H1 (cell line): ENCODE results near the gene IL3. TPM values are rescaled to one million over a fixed set of nuclear protein-coding genes. Genes with fewer than 3 reads are reported as not detected.

Experiments
- CTCF ChIA-PET: fragments of 300-600 bp; sonication (Branson Sonifier 250); formaldehyde crosslinking; loops from one replicate; lab custom pipeline; 2021; ENCODE audit not compliant: partially characterized antibody; lab: Charles Lee
- POLR2A ChIA-PET: fragments of 300-600 bp; sonication (Branson Sonifier 250); formaldehyde crosslinking; loops from one replicate; lab custom pipeline; 2021; ENCODE audit warnings: inconsistent platforms; ENCODE audit not compliant: partially characterized antibody; lab: Charles Lee
- DNase-seq, 2 experiments: peaks; one replicate each; pipeline versions ENCODE4 v3.0.0 to v3.0.0-alpha.2; 2010 to 2022; ENCODE audit warnings: low spot score in 2 of 2, low read depth in 1 of 2, mixed read lengths in 1 of 2
- FAIRE-seq: peaks from 2 replicates; lab custom pipeline; 2011; peaks lifted over from hg19 to GRCh38; lab: Jason Lieb, UNC
- H2AFZ ChIP-seq: 2 replicates; pipeline ENCODE4 v1.8.1; 2012; ENCODE audit warnings: low read length, inconsistent platforms
- H2AK5ac ChIP-seq: 2 replicates; pipeline ENCODE4 v1.6.1; 2013; ENCODE audit warnings: low read depth, low read length
- H2BK120ac ChIP-seq: replicated peaks from 2 replicates; pipeline ENCODE3; 2013; ENCODE audit warnings: low read depth, low read length, inconsistent platforms
- H2BK12ac ChIP-seq: 2 replicates; pipeline ENCODE4 v1.6.1; 2013; ENCODE audit warnings: low read depth, low read length
- H2BK15ac ChIP-seq: 2 replicates; pipeline ENCODE4 v1.6.1; 2013; ENCODE audit warnings: low read length
- H2BK20ac ChIP-seq: 2 replicates; pipeline ENCODE4 v1.6.1; 2013; ENCODE audit warnings: low read length
- H2BK5ac ChIP-seq: 2 replicates; pipeline ENCODE4 v1.6.1; 2013; ENCODE audit warnings: low read depth, low read length
- H3K14ac ChIP-seq: 2 replicates; pipeline ENCODE4 v1.6.1; 2013; ENCODE audit warnings: inconsistent platforms; ENCODE audit not compliant: insufficient read length
- H3K18ac ChIP-seq: 2 replicates; pipeline ENCODE4 v1.6.1; 2013; ENCODE audit warnings: low read length; ENCODE audit errors: extremely low read depth
- H3K23ac ChIP-seq: 2 replicates; pipeline ENCODE4 v1.6.1; 2013; ENCODE audit warnings: inconsistent platforms; ENCODE audit not compliant: insufficient read length
- H3K23me2 ChIP-seq: 2 replicates; pipeline ENCODE4 v1.6.1; 2013; ENCODE audit warnings: low read depth, low read length
- H3K27ac ChIP-seq: 2 replicates; pipeline ENCODE4 v1.6.1; 2011; ENCODE audit warnings: low read depth, low read length, inconsistent platforms
- H3K27me3 ChIP-seq, 4 experiments: replicated peaks in 1 of 4; 1 replicate in 1 of 4; 2 replicates in 3 of 4; pipeline versions ENCODE4 v1.6.1 to v1.8.1; 2011 to 2013; ENCODE audit warnings: low read length in 3 of 4, mild to moderate bottlenecking in 3 of 4, inconsistent platforms in 2 of 4, mixed read lengths in 2 of 4, moderate library complexity in 1 of 4; ENCODE audit not compliant: control insufficient read depth in 3 of 4, insufficient read depth in 3 of 4; ENCODE audit errors: extremely low read depth in 1 of 4
- H3K36me3 ChIP-seq, 4 experiments: 2 replicates each; pipeline versions ENCODE4 v1.6.1 to v1.8.1; 2011 to 2013; ENCODE audit warnings: mild to moderate bottlenecking in 4 of 4, low read length in 3 of 4, moderate library complexity in 2 of 4, control low read depth in 1 of 4, inconsistent platforms in 1 of 4; ENCODE audit not compliant: insufficient read depth in 4 of 4, control insufficient read depth in 2 of 4
- H3K4ac ChIP-seq: replicated peaks from 2 replicates; pipeline ENCODE3; 2013; ENCODE audit warnings: low read length, low read depth, mixed read lengths, inconsistent platforms; ENCODE audit not compliant: insufficient read length
- H3K4me1 ChIP-seq, 4 experiments: replicated peaks in 1 of 4; 1 replicate in 1 of 4; 2 replicates in 3 of 4; pipeline versions ENCODE4 v1.6.1 to v1.8.1; 2011 to 2013; ENCODE audit warnings: low read length in 3 of 4, inconsistent platforms in 2 of 4, mixed read lengths in 1 of 4; ENCODE audit not compliant: insufficient read depth in 4 of 4, control insufficient read depth in 3 of 4
- H3K4me2 ChIP-seq, 2 experiments: 2 replicates each; pipeline versions ENCODE4 v1.6.1 to v1.8.1; 2011 to 2013; ENCODE audit warnings: low read depth in 2 of 2, low read length in 2 of 2, control low read depth in 1 of 2, inconsistent platforms in 1 of 2, mild to moderate bottlenecking in 1 of 2; ENCODE audit not compliant: insufficient read depth in 1 of 2
- H3K4me3 ChIP-seq, 4 experiments: fragments of 200-600, 300-600 bp in 1 of 4; sonication (generic), shearing (Covaris generic), sonication (Bioruptor Twin) in 1 of 4; 2 replicates each; pipeline versions ENCODE4 v1.5.1 to v1.8.1; 2011 to 2016; ENCODE audit warnings: low read length in 4 of 4, low read depth in 3 of 4, control low read depth in 2 of 4, inconsistent platforms in 2 of 4, mild to moderate bottlenecking in 2 of 4, mixed read lengths in 1 of 4, moderate library complexity in 1 of 4; ENCODE audit not compliant: insufficient read depth in 2 of 4; ENCODE audit errors: extremely low read depth in 1 of 4
- H3K56ac ChIP-seq: replicated peaks from 2 replicates; pipeline ENCODE3; 2013; ENCODE audit warnings: low read depth, mild to moderate bottlenecking, mixed read lengths, low read length, inconsistent platforms; ENCODE audit not compliant: insufficient read length
- H3K79me1 ChIP-seq: 2 replicates; pipeline ENCODE4 v1.6.1; 2013; ENCODE audit warnings: low read depth, low read length, control low read depth
- H3K79me2 ChIP-seq, 2 experiments: 2 replicates each; pipeline versions ENCODE4 v1.6.1 to v1.8.1; 2012 to 2013; ENCODE audit warnings: low read length in 2 of 2, mild to moderate bottlenecking in 2 of 2, inconsistent platforms in 1 of 2; ENCODE audit not compliant: insufficient read depth in 2 of 2, control insufficient read depth in 1 of 2
- H3K9ac ChIP-seq, 4 experiments: replicated peaks in 1 of 4; 1 replicate in 1 of 4; 2 replicates in 3 of 4; pipeline versions ENCODE4 v1.6.1 to v1.8.1; 2011 to 2013; ENCODE audit warnings: low read depth in 3 of 4, low read length in 3 of 4, control low read depth in 2 of 4, mild to moderate bottlenecking in 2 of 4, moderate library complexity in 2 of 4, inconsistent platforms in 1 of 4; ENCODE audit errors: extremely low read depth in 1 of 4
- H3K9me3 ChIP-seq, 2 experiments: 2 replicates each; pipeline versions ENCODE4 v1.6.1 to v1.8.1; 2012 to 2013; ENCODE audit warnings: mild to moderate bottlenecking in 2 of 2, moderate library complexity in 2 of 2, control low read depth in 1 of 2, inconsistent platforms in 1 of 2, low read depth in 1 of 2, low read length in 1 of 2, mixed read lengths in 1 of 2; ENCODE audit not compliant: insufficient read depth in 2 of 2
- H4K20me1 ChIP-seq, 2 experiments: replicated peaks in 1 of 2; 2 replicates each; pipeline versions ENCODE3 to v1.8.1; 2011 to 2013; ENCODE audit warnings: inconsistent platforms in 2 of 2, low read length in 2 of 2, mild to moderate bottlenecking in 1 of 2; ENCODE audit not compliant: insufficient read depth in 2 of 2, control insufficient read depth in 1 of 2
- H4K5ac ChIP-seq: 2 replicates; pipeline ENCODE4 v1.6.1; 2013; ENCODE audit warnings: low read length, low read depth, mixed read lengths, inconsistent platforms; ENCODE audit not compliant: insufficient read length
- H4K8ac ChIP-seq: 2 replicates; pipeline ENCODE4 v1.8.0; 2013; ENCODE audit warnings: mild to moderate bottlenecking, moderate library complexity, low read length, inconsistent platforms; ENCODE audit not compliant: insufficient read depth; ENCODE audit errors: extremely low read depth
- H4K91ac ChIP-seq: replicated peaks from 2 replicates; pipeline ENCODE3; 2013; ENCODE audit warnings: low read length, mixed read lengths, inconsistent platforms; ENCODE audit not compliant: insufficient read length
- KDM1A ChIP-seq: fragments of 200-600, 300-600 bp; sonication (generic); IDR thresholded peaks from 2 replicates; pipeline ENCODE4 v1.7.1; 2016; ENCODE audit warnings: mild to moderate bottlenecking, low read length, borderline replicate concordance
- WGBS, 2 experiments: shearing (Covaris generic) in 1 of 2; methylation state at CpG; one replicate each; pipeline versions ENCODE4 v1.1.6 to v1.1.7; 2013 to 2015; ENCODE audit warnings: low lambda C conversion rate in 2 of 2, mixed read lengths in 2 of 2, inconsistent platforms in 1 of 2, low coverage in 1 of 2, missing lambda C conversion rate in 1 of 2; ENCODE audit not compliant: insufficient replicate concordance in 2 of 2, insufficient coverage in 1 of 2, insufficient read length in 1 of 2; ENCODE audit errors: extremely low coverage in 1 of 2, missing lambda C conversion rate in 1 of 2; 5-methylcytosine and 5-hydroxymethylcytosine counted together
- polyA plus RNA-seq, 7 experiments: library from polyadenylated mRNA; depleted of rRNA in 3 of 7; stranded (reverse) in 5 of 7; unstranded in 2 of 7; fragments of >200 nt in 5 of 7; fragments of 200-250 nt in 2 of 7; gene quantifications; 1 replicate in 5 of 7; 2 replicates in 1 of 7; 4 replicates in 1 of 7; pipeline versions ENCODE4 v1.2.1 to v1.2.3, GENCODE V29; 2011 to 2013; ENCODE audit warnings: missing spikeins in 2 of 7, mixed read lengths in 2 of 7
- total RNA-seq: library from RNA; stranded (reverse); fragmentation: NEBNext Ultra II Directional; extraction: Animal tissue kit (Norgen Biotek cat#: 25700); gene quantifications from 2 replicates; pipeline ENCODE4 v1.2.1, GENCODE V29; 2021

The IL3 gene
- total and polyA plus RNA-seq, 2 of the 8 experiments (the other 6 are each of a cell fraction or from before 2014, with no cell fraction given) = not detected

DNA sequence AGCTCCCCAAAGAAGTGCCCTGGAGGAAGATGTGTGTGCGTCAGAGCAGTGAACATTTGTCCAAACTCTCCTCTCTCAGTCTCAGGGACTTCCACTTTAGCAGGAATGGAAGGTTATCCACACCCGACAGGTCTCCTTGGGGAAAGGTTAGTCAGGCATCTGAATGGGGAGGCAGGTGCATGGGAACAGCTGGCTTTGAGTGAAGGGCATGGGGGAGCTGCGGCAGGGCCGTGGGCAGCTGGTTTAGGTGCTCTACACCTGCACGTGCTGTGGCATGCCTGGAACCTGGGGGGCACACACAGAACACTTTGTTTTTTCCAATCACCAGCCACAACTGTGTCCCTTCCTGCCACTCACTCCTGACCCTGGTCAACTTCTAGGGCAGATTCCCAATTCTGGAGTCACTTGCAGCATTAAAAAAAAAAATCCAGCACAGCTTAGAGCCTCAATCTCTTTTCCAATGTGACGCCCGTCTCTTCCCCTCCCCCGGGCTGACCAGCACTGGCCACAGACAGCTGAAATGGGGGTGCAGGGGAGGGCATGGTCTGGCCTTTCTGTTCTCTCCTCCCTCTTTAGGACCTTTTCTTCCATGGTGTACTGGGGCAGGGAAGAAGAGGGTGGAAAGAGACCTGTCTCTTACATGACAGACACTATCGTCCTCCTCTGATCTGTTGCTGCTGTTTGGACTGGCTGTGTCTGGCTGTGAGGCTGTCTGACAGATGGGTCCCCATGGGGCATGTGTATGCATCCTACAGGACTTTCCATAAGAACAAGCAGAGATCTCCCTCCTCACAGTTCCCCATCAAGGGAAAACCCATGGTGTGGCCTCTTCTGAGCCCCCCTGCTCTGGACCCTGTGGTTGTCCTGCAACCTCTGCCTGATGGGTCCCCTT lies 9.5 kb upstream of the IL3 start:
- no peaks in the 10 kb centered on the region for H4K20me1 ChIP-seq
- no peak overlapping the region for H2AFZ ChIP-seq
- no peaks in the 10 kb centered on the region for H3K36me3 ChIP-seq
- no peak overlapping the region for H3K14ac ChIP-seq
- H3K27me3 ChIP-seq = no peaks in the 10 kb centered on the region
- no peak overlapping the region for H2AK5ac ChIP-seq
- H2BK5ac ChIP-seq = no peak overlapping the region
- no peak overlapping the region for H3K27ac ChIP-seq
- no peak overlapping the region for H3K18ac ChIP-seq
- H3K9ac ChIP-seq = no peak overlapping the region
- no peak overlapping the region for H2BK15ac ChIP-seq
- H2BK12ac ChIP-seq = no peak overlapping the region
- H2BK120ac ChIP-seq = no peak overlapping the region
- H3K4ac ChIP-seq = no peak overlapping the region
- H3K23ac ChIP-seq = no peak overlapping the region
- no peaks in the 10 kb centered on the region for H3K79me2 ChIP-seq
- no peak overlapping the region for H2BK20ac ChIP-seq
- no peak overlapping the region for H3K4me3 ChIP-seq
- H3K9me3 ChIP-seq = no peaks in the 10 kb centered on the region
- no peaks in the 10 kb centered on the region for H3K23me2 ChIP-seq
- H3K56ac ChIP-seq = no peak overlapping the region
- H3K79me1 ChIP-seq = no peaks in the 10 kb centered on the region
- DNase-seq = peak in 1 of 2 experiments; percentile 32
- peaks cover 0 to 5% (median 1%) of the 10 kb centered on the region in 4 experiments; a peak in 2 of 7 replicates for H3K4me1 ChIP-seq
- no peak overlapping the region for H4K91ac ChIP-seq
- 87% methylated on average over 9 of the region's 9 CpGs; no CpG with 5 or more reads in 1 of the 2 experiments for WGBS, 2 experiments
- no peak overlapping the region for H4K8ac ChIP-seq
- no peak overlapping the region for H4K5ac ChIP-seq
- TF ChIP-seq KDM1A = no peak
- no peak overlapping the region for H3K4me2 ChIP-seq
- POLR2A ChIA-PET = interaction anchor here (1.1 kb wide), 1 partner anchor 173 kb away, joined by 3 read pairs; no protein-coding TSS in a partner anchor
- FAIRE-seq = no peak
- CTCF ChIA-PET = interaction anchor here (0.8 to 2.5 kb wide), 5 partner anchors 12 to 187 kb away, joined by 3 to 20 read pairs (median 5); no protein-coding TSS in a partner anchor
